Muscle layer of duodenum (tissue), 2 donors: ENCODE data around the gene NEK10.

Experiments
- H3K27ac ChIP-seq: one replicate; pipeline ENCODE4 v1.7.0; 2013; ENCODE audit warnings: mild to moderate bottlenecking, low read length
- H3K27me3 ChIP-seq: one replicate; pipeline ENCODE4 v1.7.0; 2013; ENCODE audit warnings: low read depth, mild to moderate bottlenecking, control low read depth, low read length
- H3K36me3 ChIP-seq, 2 donors: one replicate each; pipeline ENCODE4 v1.7.0; 2013; ENCODE audit warnings: low read length in 2 of 2, control low read depth in 1 of 2, mild to moderate bottlenecking in 1 of 2; ENCODE audit not compliant: insufficient read depth in 2 of 2, control insufficient read depth in 1 of 2
- H3K4me1 ChIP-seq, 2 donors: one replicate each; pipeline ENCODE4 v1.7.0; 2013; ENCODE audit warnings: low read length in 2 of 2, mild to moderate bottlenecking in 2 of 2, control low read depth in 1 of 2, moderate library complexity in 1 of 2; ENCODE audit not compliant: insufficient read depth in 2 of 2, control insufficient read depth in 1 of 2
- H3K4me3 ChIP-seq, 2 donors: one replicate each; pipeline ENCODE4 v1.7.0; 2013; ENCODE audit warnings: low read length in 2 of 2, low read depth in 1 of 2, mild to moderate bottlenecking in 1 of 2
- H3K9me3 ChIP-seq, 2 donors: one replicate each; pipeline ENCODE4 v1.7.0; 2013; ENCODE audit warnings: low read length in 2 of 2, control low read depth in 1 of 2, mild to moderate bottlenecking in 1 of 2; ENCODE audit not compliant: control insufficient read depth in 1 of 2
- donor health status: healthy.

Gene NEK10

GRCh38 chr3:27278383-27279055, 90.7 kb downstream of the NEK10 start:
- Histone ChIP-seq H3K27me3 (no peaks in the 10 kb centered on the region), H3K9me3 (no peaks in the 10 kb centered on the region), H3K27ac (no peak overlapping the region), H3K4me1 (no peaks in the 10 kb centered on the region), H3K36me3 (no peaks in the 10 kb centered on the region), H3K4me3 (no peak overlapping the region)

GRCh38 chr3:27275441-27275990, 93.7 kb downstream of the NEK10 start:
- Histone ChIP-seq H3K4me3 (no peak overlapping the region), H3K27me3 (no peaks in the 10 kb centered on the region), H3K36me3 (no peaks in the 10 kb centered on the region), H3K4me1 (no peaks in the 10 kb centered on the region), H3K9me3 (no peaks in the 10 kb centered on the region), H3K27ac (no peak overlapping the region)

- no peak overlapping the region for H3K27ac ChIP-seq
- no peaks in the 10 kb centered on the region for H3K27me3 ChIP-seq
- no peaks in the 10 kb centered on the region for H3K36me3 ChIP-seq
- no peak overlapping the region for H3K4me3 ChIP-seq
- peaks cover 0 to 2% of the 10 kb centered on the region in 2 donors for H3K9me3 ChIP-seq
- H3K4me1 ChIP-seq, result no peaks in the 10 kb centered on the region
Observed at GRCh38 chr3:27271890-27272289, 97.3 kb downstream of the NEK10 start.

- H3K27me3 ChIP-seq, result no peaks in the 10 kb centered on the region
- no peak overlapping the region for H3K4me3 ChIP-seq
- H3K9me3 ChIP-seq, result no peaks in the 10 kb centered on the region
- H3K4me1 ChIP-seq, result no peaks in the 10 kb centered on the region
- H3K27ac ChIP-seq, result no peak overlapping the region
- H3K36me3 ChIP-seq, result no peaks in the 10 kb centered on the region
Observed at GRCh38 chr3:27254896-27255295, 114.3 kb downstream of the NEK10 start.

GRCh38 chr3:27253831-27254230, 115.4 kb downstream of the NEK10 start:
- Histone ChIP-seq H3K27ac (no peak overlapping the region), H3K4me1 (no peaks in the 10 kb centered on the region), H3K27me3 (no peaks in the 10 kb centered on the region), H3K36me3 (no peaks in the 10 kb centered on the region), H3K4me3 (no peak overlapping the region), H3K9me3 (no peaks in the 10 kb centered on the region)

- H3K4me3 ChIP-seq, result no peak overlapping the region
- H3K4me1 ChIP-seq, result no peaks in the 10 kb centered on the region
- H3K27me3 ChIP-seq, result no peaks in the 10 kb centered on the region
- H3K9me3 ChIP-seq, result no peaks in the 10 kb centered on the region
- H3K27ac ChIP-seq, result no peak overlapping the region
- no peaks in the 10 kb centered on the region for H3K36me3 ChIP-seq
Observed at GRCh38 chr3:27253391-27253790, 115.8 kb downstream of the NEK10 start.

- no peak overlapping the region for H3K27ac ChIP-seq
- no peaks in the 10 kb centered on the region for H3K27me3 ChIP-seq
- no peaks in the 10 kb centered on the region for H3K36me3 ChIP-seq
- no peaks in the 10 kb centered on the region for H3K9me3 ChIP-seq
- H3K4me3 ChIP-seq, result no peak overlapping the region
- H3K4me1 ChIP-seq, result no peaks in the 10 kb centered on the region
Observed at GRCh38 chr3:27252646-27253045, 116.5 kb downstream of the NEK10 start.

GRCh38 chr3:27244374-27244773, 124.8 kb downstream of the NEK10 start:
- H3K36me3 ChIP-seq, result no peaks in the 10 kb centered on the region
- H3K4me3 ChIP-seq, result no peak overlapping the region
- H3K9me3 ChIP-seq, result peaks cover 0 to 4% of the 10 kb centered on the region in 2 donors
- no peaks in the 10 kb centered on the region for H3K27me3 ChIP-seq
- no peaks in the 10 kb centered on the region for H3K4me1 ChIP-seq
- H3K27ac ChIP-seq, result no peak overlapping the region

- no peak overlapping the region for H3K4me3 ChIP-seq
- H3K4me1 ChIP-seq, result no peaks in the 10 kb centered on the region
- H3K36me3 ChIP-seq, result no peaks in the 10 kb centered on the region
- no peaks in the 10 kb centered on the region for H3K27me3 ChIP-seq
- H3K9me3 ChIP-seq, result peaks cover 0 to 29% of the 10 kb centered on the region in 2 donors
- no peak overlapping the region for H3K27ac ChIP-seq
Observed at GRCh38 chr3:27239951-27240350, 129.2 kb downstream of the NEK10 start.

GRCh38 chr3:27228805-27229204, 140.4 kb downstream of the NEK10 start:
- Histone ChIP-seq H3K27me3 (no peaks in the 10 kb centered on the region), H3K9me3 (peaks cover 0 to 6% of the 10 kb centered on the region in 2 donors), H3K36me3 (no peaks in the 10 kb centered on the region), H3K4me3 (no peak overlapping the region), H3K27ac (no peak overlapping the region), H3K4me1 (no peaks in the 10 kb centered on the region)

GRCh38 chr3:27224197-27224596, 145.0 kb downstream of the NEK10 start:
- H3K9me3 ChIP-seq, result no peaks in the 10 kb centered on the region
- no peaks in the 10 kb centered on the region for H3K36me3 ChIP-seq
- no peak overlapping the region for H3K4me3 ChIP-seq
- no peaks in the 10 kb centered on the region for H3K4me1 ChIP-seq
- H3K27me3 ChIP-seq, result no peaks in the 10 kb centered on the region
- H3K27ac ChIP-seq, result no peak overlapping the region
